ENCODE measurements around the gene ZNF688.

Gene ZNF688

GRCh38 chr16:30535777-30536190 lies 35.7 kb downstream of the ZNF688 start:
- in situ Hi-C loops (cut with HindIII; ENCODE audit: low pct_ligation_motif_present, low sequenced_read_pairs): no loop called here
- Histone ChIP-seq H3K27me3 (replicated peaks) (no peaks in the 10 kb centered on the region), H3K4me3 (ENCODE audit: low read depth, low read length) (peak overlapping the region; percentile 72), H3K36me3 (replicated peaks) (no peaks in the 10 kb centered on the region), H3K27ac (no peak overlapping the region)
- TF ChIP-seq CTCF (IDR thresholded peaks at IDR 0.05; ENCODE audit: low read depth, low read length, missing control alignments): peak; percentile 83
- DNase-seq: peak; percentile 55

DNA sequence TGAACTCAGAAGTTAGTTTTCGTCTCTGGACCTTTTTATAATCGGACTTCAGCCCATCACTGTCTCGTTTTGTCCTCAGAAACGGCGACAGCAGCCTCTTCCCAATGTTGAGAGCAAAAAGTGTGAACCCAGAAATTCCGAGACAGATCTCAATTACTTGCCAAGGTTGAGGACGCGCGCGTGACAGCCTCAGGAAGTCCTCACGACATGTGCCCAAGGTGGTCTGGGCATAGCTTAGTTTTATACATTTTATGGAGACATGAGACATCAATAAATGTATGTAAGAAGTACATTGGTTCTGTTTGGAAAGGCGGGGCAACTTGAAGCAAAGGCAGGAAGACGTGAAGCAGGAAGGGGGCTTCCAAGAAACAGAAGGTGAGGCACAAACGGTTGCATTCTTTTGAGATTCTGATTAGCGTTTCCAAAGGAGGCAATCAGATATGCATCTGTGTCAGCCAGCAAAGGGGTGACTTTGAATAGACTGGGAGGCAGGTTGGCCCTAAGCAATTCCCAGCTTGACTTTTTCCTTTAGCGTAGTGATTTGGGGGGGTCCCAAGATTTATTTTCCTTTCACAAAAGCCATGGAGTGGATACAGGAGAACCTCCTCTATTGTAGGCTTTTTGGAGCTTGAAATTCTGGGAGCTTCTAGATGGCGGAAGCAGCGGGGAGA lies 36.3 kb downstream of the ZNF688 start:
- TF ChIP-seq CTCF (IDR thresholded peaks at IDR 0.05; ENCODE audit: low read depth, low read length, missing control alignments): no peak
- in situ Hi-C loops (cut with HindIII; ENCODE audit: low pct_ligation_motif_present, low sequenced_read_pairs): no loop called here
- Histone ChIP-seq H3K27ac (peak overlapping the region; percentile 80), H3K36me3 (replicated peaks) (no peaks in the 10 kb centered on the region), H3K27me3 (replicated peaks) (no peaks in the 10 kb centered on the region), H3K4me3 (ENCODE audit: low read depth, low read length) (peak overlapping the region; percentile 72)
- peak; percentile 1 for DNase-seq

DNA sequence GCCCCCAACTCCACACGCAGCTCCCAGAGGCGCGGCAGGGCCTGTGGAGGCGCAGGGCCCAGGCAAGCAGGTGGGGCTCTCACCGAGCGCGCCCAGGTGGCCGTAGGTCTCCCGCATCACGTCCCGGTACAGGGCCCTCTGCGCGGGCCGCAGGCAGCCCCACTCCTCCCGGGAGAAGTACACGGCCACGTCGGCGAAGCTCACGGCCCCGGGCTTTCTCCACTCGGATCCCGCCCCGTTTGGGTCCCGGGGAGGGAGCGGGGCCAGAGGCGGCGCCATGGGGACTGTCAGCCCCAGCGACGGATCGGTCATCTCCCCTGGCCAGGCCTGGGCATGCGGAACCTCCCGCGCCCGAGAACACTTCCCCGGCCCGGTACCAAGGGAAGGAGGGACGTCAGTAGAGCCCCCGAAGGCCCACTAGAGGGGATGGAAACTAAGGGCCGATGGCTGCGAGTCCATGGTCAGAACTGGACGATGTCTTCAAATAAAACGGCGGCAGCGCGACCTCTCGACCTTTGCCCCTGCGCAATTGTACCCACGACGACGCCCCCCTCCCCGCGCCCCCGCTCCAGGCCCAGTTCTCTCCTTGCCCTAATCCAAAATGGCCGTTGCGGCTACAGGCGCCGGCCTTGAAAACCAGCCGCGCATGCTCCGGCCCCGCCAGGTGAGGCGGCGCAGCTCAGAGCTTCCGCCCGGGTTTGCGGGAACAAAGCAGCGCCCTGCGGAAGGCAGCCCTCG lies 37.0 kb downstream of the ZNF688 start, which contains the start of gene ZNF747:
TSS of gene ZNF747 (minus strand) at position 491 of the 738 bp plus-strand sequence. CDS start at position 312, 179 bp downstream.
- DNase-seq: peak; percentile 54
- H3K4me3 ChIP-seq (ENCODE audit: low read depth, low read length): peak within 1 kb of the TSS; percentile 72
- no peak for TF ChIP-seq CTCF (IDR thresholded peaks at IDR 0.05; ENCODE audit: low read depth, low read length, missing control alignments)
- in situ Hi-C loops (cut with HindIII; ENCODE audit: low pct_ligation_motif_present, low sequenced_read_pairs): no loop called here
- no peaks in the 10 kb centered on the region for H3K27me3 ChIP-seq (replicated peaks)
- no peaks in the 10 kb centered on the region for H3K36me3 ChIP-seq (replicated peaks)
- peak within 1 kb of the TSS; percentile 80 for H3K27ac ChIP-seq

GRCh38 chr16:30533748-30534367 lies 37.7 kb downstream of the ZNF688 start:
- DNase-seq: no peak

GRCh38 chr16:30533146-30533522 lies 38.4 kb downstream of the ZNF688 start:
- H3K4me3 ChIP-seq (ENCODE audit: low read depth, low read length): no peak overlapping the region
- in situ Hi-C loops (cut with HindIII; ENCODE audit: low pct_ligation_motif_present, low sequenced_read_pairs): no loop called here
- no peak for DNase-seq
- no peaks in the 10 kb centered on the region for H3K27me3 ChIP-seq (replicated peaks)
- H3K27ac ChIP-seq: no peak overlapping the region
- H3K36me3 ChIP-seq (replicated peaks): no peaks in the 10 kb centered on the region
- no peak for TF ChIP-seq CTCF (IDR thresholded peaks at IDR 0.05; ENCODE audit: low read depth, low read length, missing control alignments)

More at GRCh38 chr16:30533748-30534367, 37.7 kb downstream of the ZNF688 start:
- no peaks in the 10 kb centered on the region for H3K27me3 ChIP-seq (replicated peaks)
- peak overlapping the region; percentile 80 for H3K27ac ChIP-seq
- in situ Hi-C loops (cut with HindIII; ENCODE audit: low pct_ligation_motif_present, low sequenced_read_pairs): no loop called here
- no peaks in the 10 kb centered on the region for H3K36me3 ChIP-seq (replicated peaks)
- no peak for TF ChIP-seq CTCF (IDR thresholded peaks at IDR 0.05; ENCODE audit: low read depth, low read length, missing control alignments)
- H3K4me3 ChIP-seq (ENCODE audit: low read depth, low read length): peak overlapping the region; percentile 72

Data from brain microvascular endothelial cell (primary cell).